CD1c-positive myeloid dendritic cell (primary cell): ENCODE data around the gene GOLGA8K.
"Not testable (repeated sequence)": the region's sequence is repeated elsewhere in the genome, so short reads cannot be mapped to it uniquely, and the experiment has no call there.

Source experiments
- DNase-seq: peaks from one replicate; pipeline ENCODE4 v3.0.0-alpha.2; 2016; ENCODE audit errors: extremely low spot score

GOLGA8K gene

GRCh38 chr15:32356909-32357308 lies 46.2 kb downstream of the GOLGA8K start:
- DNase-seq: not testable (repeated sequence)

GRCh38 chr15:32352748-32353147 lies 50.3 kb downstream of the GOLGA8K start:
- DNase-seq: not testable (repeated sequence)

- DNase-seq: not testable (repeated sequence)
Observed at GRCh38 chr15:32350563-32351220, 52.4 kb downstream of the GOLGA8K start.

- DNase-seq: not testable (repeated sequence)
Observed at GRCh38 chr15:32347037-32347436, 56.1 kb downstream of the GOLGA8K start.

- DNase-seq: not testable (repeated sequence)
Observed at GRCh38 chr15:32345978-32346547, 57.0 kb downstream of the GOLGA8K start.

GRCh38 chr15:32343921-32344320 lies 59.2 kb downstream of the GOLGA8K start:
- DNase-seq: not testable (repeated sequence)
